Posterior vena cava (tissue), 2 donors: ENCODE measurements around the gene HEPACAM. TPM values are rescaled to one million over a fixed set of nuclear protein-coding genes. Genes with fewer than 3 reads are reported as not detected.

ENCODE experiments used
- DNase-seq: peaks from one replicate; pipeline ENCODE4 v3.0.0-alpha.2; 2020; ENCODE audit warnings: low spot score
- intact Hi-C, 2 donors: fragments of 100-400 bp; cut with DNase I; formaldehyde crosslinking; loops; one replicate each; pipeline versions ENCODE4 v1.14.1 to v1.14.2; 2022 to 2023
- total RNA-seq, 2 donors: library from RNA; stranded (reverse); fragmentation: NEBNext Ultra II Directional; extraction: Animal tissue kit (Norgen Biotek cat#: 25700); gene quantifications; one replicate each; pipeline ENCODE4 v1.2.1, GENCODE V29; 2021
- donor health status: DM: yes; HTN: yes; CAD: no.
- donor health status: DM: yes; HTN: yes; CAD: no.

Gene HEPACAM
- total RNA-seq, 2 donors from 2014 or later: 0.28 to 0.48 TPM

- intact Hi-C loops: loop anchor here in 1 of 2 donors (1.0 kb wide), 1 partner anchor 43 kb away; no protein-coding TSS in a partner anchor
- DNase-seq: no peak
Observed at GRCh38 chr11:124876818-124877630, 58.8 kb downstream of the HEPACAM start.

GRCh38 chr11:124875943-124876817 is 59.7 kb downstream of the HEPACAM start:
- intact Hi-C loops: no loop called here
- DNase-seq: peak; percentile 96

- intact Hi-C loops: no loop called here
- DNase-seq: no peak
Observed at GRCh38 chr11:124875401-124875800, 60.4 kb downstream of the HEPACAM start.

GRCh38 chr11:124874571-124875255 is 61.1 kb downstream of the HEPACAM start:
- intact Hi-C loops: no loop called here
- no peak for DNase-seq

- DNase-seq: no peak
- intact Hi-C loops: no loop called here
Observed at GRCh38 chr11:124873951-124874350, 61.9 kb downstream of the HEPACAM start.

- DNase-seq: no peak
- intact Hi-C loops: no loop called here
Observed at GRCh38 chr11:124872741-124873140, 63.1 kb downstream of the HEPACAM start.

- intact Hi-C loops: no loop called here
Observed at GRCh38 chr11:124872280-124872679, 63.6 kb downstream of the HEPACAM start.

GRCh38 chr11:124870430-124870829 is 65.4 kb downstream of the HEPACAM start:
- DNase-seq: no peak
- intact Hi-C loops: no loop called here

More at GRCh38 chr11:124872280-124872679, 63.6 kb downstream of the HEPACAM start:
- no peak for DNase-seq

- intact Hi-C loops: loop anchor here in 1 of 2 donors (10.0 kb wide), 1 partner anchor 205 kb away; no protein-coding TSS in a partner anchor
- no peak for DNase-seq
Observed at GRCh38 chr11:124869856-124870387, 65.9 kb downstream of the HEPACAM start.

GRCh38 chr11:124869331-124869730 is 66.5 kb downstream of the HEPACAM start:
- intact Hi-C loops: loop anchor here in 1 of 2 donors (10.0 kb wide), 1 partner anchor 205 kb away; no protein-coding TSS in a partner anchor
- no peak for DNase-seq

Other genes starting within 250 kb of the HEPACAM start
- gene NRGN, start 196.1 kb downstream of the HEPACAM start, total RNA-seq: 1 to 10 TPM; 5.1 to 7.6 TPM
- 1 to 10 TPM; 1.1 to 1.2 TPM for gene VSIG2, start 183.8 kb downstream of the HEPACAM start, total RNA-seq
- 10 to 100 TPM; 71.5 to 76.9 TPM for gene ESAM, start 173.8 kb downstream of the HEPACAM start, total RNA-seq
- 10 to 100 TPM; 12.6 to 13.0 TPM for gene MSANTD2, start 135.6 kb downstream of the HEPACAM start, total RNA-seq
- 10 to 100 TPM; 16.0 to 20.0 TPM for gene ROBO3, start 70.6 kb downstream of the HEPACAM start, total RNA-seq
- 10 to 100 TPM; 19.8 to 23.4 TPM for gene ROBO4, start 38.2 kb downstream of the HEPACAM start, total RNA-seq
- gene HEPN1, start 16.8 kb downstream of the HEPACAM start, total RNA-seq: under 1 TPM in 1 of 2 donors, not detected in 1; 0.28 TPM
- gene CCDC15, start 18.2 kb upstream of the HEPACAM start, total RNA-seq: 1 to 10 TPM; 1.1 to 1.6 TPM
- 10 to 100 TPM in 1 of 2 donors, 1 to 10 TPM in 1; 6.6 to 10.5 TPM for gene SLC37A2, start 127.3 kb upstream of the HEPACAM start, total RNA-seq
- gene TMEM218, start 175.6 kb upstream of the HEPACAM start, total RNA-seq: 10 to 100 TPM; 12.5 to 15.7 TPM
- gene PKNOX2, start 228.7 kb upstream of the HEPACAM start, total RNA-seq: 1 to 10 TPM; 8.2 to 8.3 TPM